H9 (cell line): ENCODE results near the gene C3orf22. TPM values are rescaled to one million over a fixed set of nuclear protein-coding genes. Genes with fewer than 3 reads are reported as not detected.
A peak's percentile ranks its signal among the peaks of the same experiment; 100 is the strongest.

Experiments
- DNase-seq: peaks from one replicate; pipeline ENCODE4 v3.0.0-alpha.2; 2017
- H2AFZ ChIP-seq: one replicate; pipeline ENCODE4 v1.6.1; 2013; ENCODE audit warnings: mild to moderate bottlenecking, low read length, control low read depth, moderate library complexity
- H2AK5ac ChIP-seq: 2 replicates; pipeline ENCODE4 v1.6.1; 2013; ENCODE audit warnings: low read length, control low read depth, mixed read lengths; ENCODE audit not compliant: insufficient read length
- H2BK120ac ChIP-seq: one replicate; pipeline ENCODE4 v1.6.1; 2013; ENCODE audit warnings: low read depth, mild to moderate bottlenecking, low read length, control low read depth, inconsistent platforms; ENCODE audit not compliant: poor library complexity, severe bottlenecking
- H2BK12ac ChIP-seq: 2 replicates; pipeline ENCODE4 v1.6.1; 2013; ENCODE audit warnings: low read length, control low read depth, mixed read lengths, low read depth; ENCODE audit not compliant: insufficient read length
- H2BK15ac ChIP-seq: 2 replicates; pipeline ENCODE4 v1.6.1; 2013; ENCODE audit warnings: low read depth, low read length, control low read depth
- H2BK20ac ChIP-seq: one replicate; pipeline ENCODE4 v1.6.1; 2013; ENCODE audit warnings: low read depth, mild to moderate bottlenecking, low read length, control low read depth, inconsistent platforms; ENCODE audit not compliant: poor library complexity, severe bottlenecking
- H2BK5ac ChIP-seq: 2 replicates; pipeline ENCODE4 v1.6.1; 2013; ENCODE audit warnings: low read length, control low read depth, mixed read lengths; ENCODE audit not compliant: insufficient read length
- H3K14ac ChIP-seq: 2 replicates; pipeline ENCODE4 v1.6.1; 2013; ENCODE audit warnings: low read length, control low read depth; ENCODE audit not compliant: insufficient read depth
- H3K18ac ChIP-seq: 2 replicates; pipeline ENCODE4 v1.6.1; 2013; ENCODE audit warnings: low read depth, mild to moderate bottlenecking, mixed read lengths, low read length, control low read depth; ENCODE audit not compliant: insufficient read length
- H3K23ac ChIP-seq: 2 replicates; pipeline ENCODE4 v1.6.1; 2013; ENCODE audit warnings: low read length, control low read depth, mixed read lengths, low read depth; ENCODE audit not compliant: insufficient read length
- H3K23me2 ChIP-seq: 2 replicates; pipeline ENCODE4 v1.6.1; 2013; ENCODE audit warnings: low read depth, mild to moderate bottlenecking, mixed read lengths, low read length, control low read depth; ENCODE audit not compliant: insufficient read length, poor library complexity, severe bottlenecking
- H3K27ac ChIP-seq: 2 replicates; pipeline ENCODE4 v1.5.1; 2013; ENCODE audit warnings: low read length, control low read depth, mixed read lengths, low read depth; ENCODE audit not compliant: insufficient read length
- H3K27me3 ChIP-seq: 2 replicates; pipeline ENCODE4 v1.6.1; 2013; ENCODE audit warnings: low read length, control low read depth, inconsistent platforms; ENCODE audit not compliant: insufficient read depth
- H3K4ac ChIP-seq: 2 replicates; pipeline ENCODE4 v1.6.1; 2013; ENCODE audit warnings: low read depth, mild to moderate bottlenecking, control low read depth, inconsistent platforms, low read length, moderate library complexity
- H3K4me1 ChIP-seq: 2 replicates; pipeline ENCODE4 v1.6.1; 2013; ENCODE audit warnings: low read length, control low read depth, inconsistent platforms; ENCODE audit not compliant: insufficient read depth
- H3K4me2 ChIP-seq: 2 replicates; pipeline ENCODE4 v1.6.1; 2013; ENCODE audit warnings: low read length, control low read depth, mixed read lengths; ENCODE audit not compliant: insufficient read length, insufficient read depth
- H3K56ac ChIP-seq: 2 replicates; pipeline ENCODE4 v1.6.1; 2013; ENCODE audit warnings: low read depth, mild to moderate bottlenecking, mixed read lengths, low read length, control low read depth; ENCODE audit not compliant: insufficient read length
- H3K79me1 ChIP-seq: 2 replicates; pipeline ENCODE4 v1.6.1; 2013; ENCODE audit warnings: low read depth, mild to moderate bottlenecking, moderate library complexity, low read length, control low read depth, inconsistent platforms; ENCODE audit not compliant: insufficient read depth, poor library complexity, severe bottlenecking
- H3K79me2 ChIP-seq: 2 replicates; pipeline ENCODE4 v1.6.1; 2013; ENCODE audit warnings: low read length, control low read depth, inconsistent platforms; ENCODE audit not compliant: insufficient read depth
- H3K9ac ChIP-seq: 2 replicates; pipeline ENCODE4 v1.6.1; 2013; ENCODE audit warnings: low read length, control low read depth, mixed read lengths; ENCODE audit not compliant: insufficient read length; ENCODE audit errors: extremely low read depth
- H3K9me3 ChIP-seq: one replicate; pipeline ENCODE4 v1.6.1; 2013; ENCODE audit warnings: low read depth, low read length, inconsistent platforms; ENCODE audit not compliant: control insufficient read depth
- H3T11ph ChIP-seq: one replicate; pipeline ENCODE4 v1.6.1; 2013; ENCODE audit warnings: mild to moderate bottlenecking, low read length, control low read depth, inconsistent platforms
- H4K20me1 ChIP-seq: one replicate; pipeline ENCODE4 v1.6.1; 2013; ENCODE audit not compliant: control insufficient read depth, insufficient read length, insufficient read depth
- H4K5ac ChIP-seq: 2 replicates; pipeline ENCODE4 v1.6.1; 2013; ENCODE audit warnings: low read depth, mild to moderate bottlenecking, mixed read lengths, low read length, control low read depth; ENCODE audit not compliant: insufficient read length
- H4K8ac ChIP-seq: replicated peaks from 2 replicates; pipeline ENCODE4 v1.6.1; 2013; ENCODE audit warnings: low read length, control low read depth, mixed read lengths, low read depth; ENCODE audit not compliant: insufficient read length
- H4K91ac ChIP-seq: 2 replicates; pipeline ENCODE4 v1.6.1; 2013; ENCODE audit warnings: low read depth, mild to moderate bottlenecking, moderate library complexity, mixed read lengths, low read length, control low read depth; ENCODE audit not compliant: insufficient read length
- H3K27ac Mint-ChIP-seq, 3 experiments: 2 replicates in 2 of 3; 3 replicates in 1 of 3; pipeline ENCODE4 v1.8.0; 2020 to 2021; ENCODE audit warnings: mixed read lengths in 3 of 3, mild to moderate bottlenecking in 1 of 3, moderate library complexity in 1 of 3
- H3K27me3 Mint-ChIP-seq: 2 replicates; pipeline ENCODE4 v1.8.0; 2021; ENCODE audit warnings: low read depth, mild to moderate bottlenecking, moderate library complexity, mixed read lengths
- H3K36me3 Mint-ChIP-seq, 3 experiments: 2 replicates in 2 of 3; 3 replicates in 1 of 3; pipeline ENCODE4 v1.8.0; 2020 to 2021; ENCODE audit warnings: low read depth in 3 of 3, mixed read lengths in 3 of 3; ENCODE audit not compliant: insufficient read depth in 1 of 3
- H3K4me1 Mint-ChIP-seq, 2 experiments: 2 replicates each; pipeline ENCODE4 v1.8.0; 2020; ENCODE audit warnings: mixed read lengths in 2 of 2
- H3K4me3 Mint-ChIP-seq, 2 experiments: 2 replicates in 1 of 2; 3 replicates in 1 of 2; pipeline ENCODE4 v1.8.0; 2020 to 2021; ENCODE audit warnings: mild to moderate bottlenecking in 2 of 2, mixed read lengths in 2 of 2, moderate library complexity in 1 of 2
- H3K9me3 Mint-ChIP-seq, 2 experiments: 2 replicates in 1 of 2; 3 replicates in 1 of 2; pipeline ENCODE4 v1.8.0; 2020; ENCODE audit warnings: mild to moderate bottlenecking in 2 of 2, mixed read lengths in 2 of 2, moderate library complexity in 1 of 2
- CTCF ChIP-seq: fragments of 200-600 bp; sonication (generic); conservative IDR thresholded peaks from 3 replicates; pipeline ENCODE4 v1.8.0; 2021; ENCODE audit warnings: antibody characterized with exemption, mild to moderate bottlenecking
- WGBS: extraction: QIAGEN DNeasy Blood & Tissue Kit; methylation state at CpG from one replicate; pipeline ENCODE4 v1.1.7; 2013; ENCODE audit warnings: missing lambda C conversion rate, low lambda C conversion rate, mixed read lengths; ENCODE audit not compliant: insufficient read length; ENCODE audit errors: extremely low coverage; 5-methylcytosine and 5-hydroxymethylcytosine counted together
- total RNA-seq: library from RNA; stranded (reverse); gene quantifications from 2 replicates; pipeline ENCODE4 v1.2.1, GENCODE V29; 2021

Gene C3orf22
- total RNA-seq, 1 experiment from 2014 or later: not detected

GRCh38 chr3:126550488-126551051 lies 8.2 kb downstream of the C3orf22 start:
- Histone ChIP-seq H3T11ph (no peak overlapping the region), H3K4ac (no peak overlapping the region), H3K79me1 (no peaks in the 10 kb centered on the region), H4K91ac (no peak overlapping the region), H2BK15ac (no peak overlapping the region), H3K23ac (no peak overlapping the region), H3K4me1 (peaks cover 4% of the 10 kb centered on the region; the same call in 1 of the 2 replicates), H2AK5ac (no peak overlapping the region), H2BK12ac (no peak overlapping the region), H3K14ac (no peak overlapping the region; the same call in 1 of the 2 replicates), H3K18ac (no peak overlapping the region), H3K27ac (no peak overlapping the region), H3K4me2 (no peak overlapping the region), H3K9ac (no peak overlapping the region), H4K20me1 (no peaks in the 10 kb centered on the region), H3K27me3 (no peaks in the 10 kb centered on the region), H3K56ac (no peak overlapping the region), H4K5ac (no peak overlapping the region), H2BK5ac (no peak overlapping the region), H3K9me3 (no peaks in the 10 kb centered on the region), H4K8ac (no peak overlapping the region), H3K79me2 (no peaks in the 10 kb centered on the region), H2BK20ac (no peak overlapping the region), H3K23me2 (no peaks in the 10 kb centered on the region), H2BK120ac (no peak overlapping the region), H2AFZ (no peak overlapping the region)
- no CpG with 5 or more reads among the region's 11 CpGs for WGBS
- H3K4me3 Mint-ChIP-seq: no peak overlapping the region
- H3K9me3 Mint-ChIP-seq: no peaks in the 10 kb centered on the region
- H3K4me1 Mint-ChIP-seq: peaks cover 33 to 48% of the 10 kb centered on the region in 2 experiments
- TF ChIP-seq CTCF: no peak
- no peaks in the 10 kb centered on the region for H3K36me3 Mint-ChIP-seq
- peaks cover 11% of the 10 kb centered on the region for H3K27me3 Mint-ChIP-seq
- H3K27ac Mint-ChIP-seq: peak overlapping the region in 1 of 3 experiments; percentile 61; a peak in 2 of 7 replicates
- peak; percentile 24 for DNase-seq
